HepG2 (cell line): Measurements from ENCODE around the gene GRIK3. TPM values are rescaled to one million over a fixed set of nuclear protein-coding genes. Genes with fewer than 3 reads are reported as not detected.

ENCODE experiments used
- ATAC-seq: fragments of 200-7000 bp; cut with Tn5 transposase; 3 replicates; pipeline ENCODE4 v1.9.1; 2020; ENCODE audit warnings: mild to moderate bottlenecking, moderate library complexity
- BruUV-seq: library from RNA; stranded (reverse); fragments of 400-500 nt; replicated peaks from 2 replicates; lab custom pipeline; 2021; lab: Mats Ljungman, UMichigan
- CTCF ChIA-PET: fragments of 300-600 bp; formaldehyde crosslinking; extraction: SDS; loops from one replicate; lab custom pipeline; 2021; ENCODE audit warnings: low total read pairs, inconsistent platforms, low intra/inter-chr PET ratio; lab: Yijun Ruan, JAX
- POLR2A ChIA-PET: fragments of 350-600 bp; sonication (Branson Sonifier 250); formaldehyde crosslinking; loops from one replicate; lab custom pipeline; 2020; ENCODE audit warnings: antibody characterized with exemption, inconsistent platforms; lab: Yijun Ruan, JAX
- DNase-seq: peaks from one replicate; pipeline ENCODE4 v3.0.0-alpha.2; 2015; ENCODE audit warnings: low spot score
- FAIRE-seq: peaks from 3 replicates; lab custom pipeline; 2011; peaks lifted over from hg19 to GRCh38; lab: Jason Lieb, UNC
- H2AFZ ChIP-seq: one replicate; pipeline ENCODE4 v1.6.1; 2011; ENCODE audit warnings: low read length, inconsistent platforms
- H3K27ac ChIP-seq: fragments of 300-600 bp; 3 replicates; pipeline ENCODE4 v1.8.0; 2011; ENCODE audit warnings: mixed run types, mild to moderate bottlenecking, mixed read lengths, low read length, inconsistent platforms; ENCODE audit not compliant: insufficient read depth; ENCODE audit errors: extremely low read length
- H3K27me3 ChIP-seq, 2 experiments: fragments of 200-600 bp in 1 of 2; 2 replicates in 1 of 2; 3 replicates in 1 of 2; pipeline versions ENCODE4 v1.6.0 to v1.8.0; 2011; ENCODE audit warnings: low read length in 2 of 2, mild to moderate bottlenecking in 2 of 2, moderate library complexity in 2 of 2, inconsistent platforms in 1 of 2; ENCODE audit not compliant: insufficient read depth in 2 of 2, control insufficient read depth in 1 of 2
- H3K36me3 ChIP-seq, 2 experiments: fragments of 200-600 bp in 1 of 2; replicated peaks in 1 of 2; 2 replicates in 1 of 2; 3 replicates in 1 of 2; pipeline versions ENCODE4 v1.5.1 to v1.8.0; 2011; ENCODE audit warnings: low read length in 2 of 2, inconsistent platforms in 1 of 2; ENCODE audit not compliant: insufficient read depth in 2 of 2, control insufficient read depth in 1 of 2
- H3K4me1 ChIP-seq: 2 replicates; pipeline ENCODE4 v1.5.1; 2012; ENCODE audit warnings: low read length, inconsistent platforms; ENCODE audit not compliant: insufficient read depth
- H3K4me2 ChIP-seq: 2 replicates; pipeline ENCODE4 v1.6.0; 2011; ENCODE audit warnings: low read depth, low read length, inconsistent platforms
- H3K4me3 ChIP-seq, 3 experiments: fragments of 200-600 bp in 1 of 3; sonication (generic), shearing (Covaris generic) in 1 of 3; replicated peaks in 1 of 3; 2 replicates each; pipeline ENCODE4 v1.5.1; 2011 to 2016; ENCODE audit warnings: low read length in 3 of 3, inconsistent platforms in 2 of 3, low read depth in 2 of 3, mild to moderate bottlenecking in 2 of 3, control low read depth in 1 of 3, mixed read lengths in 1 of 3; ENCODE audit not compliant: insufficient read depth in 1 of 3
- H3K79me2 ChIP-seq: one replicate; pipeline ENCODE4 v1.6.1; 2011; ENCODE audit warnings: low read length, inconsistent platforms; ENCODE audit not compliant: insufficient read depth
- H3K9ac ChIP-seq: 2 replicates; pipeline ENCODE4 v1.6.0; 2011; ENCODE audit warnings: mild to moderate bottlenecking, low read depth, low read length, inconsistent platforms; ENCODE audit not compliant: insufficient read depth
- H3K9me3 ChIP-seq: 2 replicates; pipeline ENCODE4 v1.5.1; 2012; ENCODE audit warnings: mild to moderate bottlenecking, low read length
- H4K20me1 ChIP-seq: 2 replicates; pipeline ENCODE4 v1.6.0; 2011; ENCODE audit warnings: inconsistent platforms, mild to moderate bottlenecking, low read length, moderate library complexity; ENCODE audit not compliant: insufficient read depth
- MAF1 ChIP-seq: sonication (generic); formaldehyde crosslinking; IDR thresholded peaks from 2 replicates; pipeline ENCODE4 v1.5.0; 2020; ENCODE audit warnings: missing genetic modification reagents, borderline replicate concordance
- THAP9 ChIP-seq: sonication (generic); formaldehyde crosslinking; IDR thresholded peaks from 2 replicates; pipeline ENCODE4; 2020; ENCODE audit warnings: missing genetic modification reagents, mild to moderate bottlenecking, borderline replicate concordance
- ZFP1 ChIP-seq: IDR thresholded peaks from 2 replicates; pipeline ENCODE4 v1.6.1; 2016
- ZNF160 ChIP-seq: sonication (generic); formaldehyde crosslinking; IDR thresholded peaks from 2 replicates; pipeline ENCODE4 v1.8.0; 2022; ENCODE audit warnings: mild to moderate bottlenecking, inconsistent platforms, missing genetic modification reagents
- ZNF362 ChIP-seq: sonication (generic); formaldehyde crosslinking; IDR thresholded peaks from 2 replicates; pipeline ENCODE4 v1.4.0; 2020; ENCODE audit warnings: missing genetic modification reagents, mild to moderate bottlenecking, borderline replicate concordance
- ZNF616 ChIP-seq: sonication (generic); formaldehyde crosslinking; IDR thresholded peaks from 2 replicates; pipeline ENCODE4 v1.5.0; 2020; ENCODE audit warnings: low read depth, mild to moderate bottlenecking, missing genetic modification reagents
- WGBS: methylation state at CpG from one replicate; pipeline ENCODE4 v1.1.6; 2017; ENCODE audit warnings: low lambda C conversion rate; 5-methylcytosine and 5-hydroxymethylcytosine counted together
- in situ Hi-C: cut with HindIII; loops from 2 replicates; pipeline ENCODE4 v1.10.0; 2017; ENCODE audit warnings: low pct_unique_long_range_greater_than_20kb; ENCODE audit not compliant: extremely low pct_ligation_motif_present
- intact Hi-C: fragments of 100-400 bp; cut with micrococcal nuclease; formaldehyde crosslinking; loops from one replicate; pipeline ENCODE4 v1.10.0; 2022; ENCODE audit not compliant: unreplicated experiment
- polyA plus RNA-seq, 8 experiments: library from polyadenylated mRNA; depleted of rRNA in 3 of 8; stranded (reverse) in 7 of 8; unstranded in 1 of 8; fragments of >200 nt; fragmentation: Illumina TruSeq in 4 of 8; extraction: Trizol in 4 of 8; gene quantifications; 2 replicates each; pipeline versions ENCODE4 v1.2.1 to v1.2.3, GENCODE V29; 2011 to 2016; ENCODE audit warnings: low read depth in 4 of 8, missing spikeins in 1 of 8, mixed read lengths in 1 of 8; ENCODE audit not compliant: insufficient read depth in 1 of 8
- total RNA-seq, 5 experiments: library from RNA; depleted of rRNA; stranded (reverse); fragments of >200 nt; fragmentation: Illumina TruSeq; extraction: Trizol; gene quantifications; 2 replicates each; pipeline ENCODE4 v1.2.3, GENCODE V29; 2016; ENCODE audit warnings: low read depth in 1 of 5
- TF ChIP-seq, protein P1 (sequence below): sonication (generic); formaldehyde crosslinking; IDR thresholded peaks from 2 replicates; pipeline ENCODE4 v1.9.0; 2022; ENCODE audit warnings: low read depth, missing genetic modification reagents
- TF ChIP-seq, protein P2 (sequence below): IDR thresholded peaks from 2 replicates; pipeline ENCODE4 v1.6.1; 2018; ENCODE audit warnings: missing genetic modification reagents, mild to moderate bottlenecking, missing compliant biosample characterization

The GRIK3 gene
- total and polyA plus RNA-seq, 2 of the 13 experiments (the other 11 are each of a cell fraction or from before 2014, with no cell fraction given): not detected

DNA sequence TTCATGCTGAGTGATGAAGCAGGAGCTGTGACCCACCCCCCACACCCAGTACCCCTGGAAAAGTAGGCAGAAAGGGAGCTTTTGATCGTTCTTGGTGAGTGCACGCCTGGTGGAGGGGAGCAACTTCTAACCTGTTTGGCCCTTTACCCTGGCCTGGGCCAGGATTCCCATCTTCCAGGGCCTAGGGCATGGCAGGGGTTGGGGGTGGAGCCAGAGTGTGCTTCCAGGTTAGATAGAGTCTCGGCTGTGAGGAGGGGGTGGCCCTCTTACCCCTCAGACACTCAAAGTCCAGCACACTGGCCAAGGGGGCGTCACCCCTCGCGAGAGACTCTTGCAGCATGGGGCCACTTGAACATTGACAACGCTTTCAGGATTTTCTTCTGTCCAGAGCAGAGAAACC is 236.6 kb downstream of the GRIK3 start (continued):
- TF ChIP-seq, protein P1, sequence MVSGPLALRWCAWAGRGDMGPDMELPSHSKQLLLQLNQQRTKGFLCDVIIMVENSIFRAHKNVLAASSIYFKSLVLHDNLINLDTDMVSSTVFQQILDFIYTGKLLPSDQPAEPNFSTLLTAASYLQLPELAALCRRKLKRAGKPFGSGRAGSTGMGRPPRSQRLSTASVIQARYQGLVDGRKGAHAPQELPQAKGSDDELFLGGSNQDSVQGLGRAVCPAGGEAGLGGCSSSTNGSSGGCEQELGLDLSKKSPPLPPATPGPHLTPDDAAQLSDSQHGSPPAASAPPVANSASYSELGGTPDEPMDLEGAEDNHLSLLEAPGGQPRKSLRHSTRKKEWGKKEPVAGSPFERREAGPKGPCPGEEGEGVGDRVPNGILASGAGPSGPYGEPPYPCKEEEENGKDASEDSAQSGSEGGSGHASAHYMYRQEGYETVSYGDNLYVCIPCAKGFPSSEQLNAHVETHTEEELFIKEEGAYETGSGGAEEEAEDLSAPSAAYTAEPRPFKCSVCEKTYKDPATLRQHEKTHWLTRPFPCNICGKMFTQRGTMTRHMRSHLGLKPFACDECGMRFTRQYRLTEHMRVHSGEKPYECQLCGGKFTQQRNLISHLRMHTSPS (CRISPR knock-in tag): no peak

- no peaks in the 10 kb centered on the region for H3K79me2 ChIP-seq
- DNase-seq: no peak
- H3K4me2 ChIP-seq: no peak overlapping the region
- 7% methylated on average over 5 of the region's 5 CpGs for WGBS
- no peak for ATAC-seq
- H3K27me3 ChIP-seq: peaks cover 4 to 7% of the 10 kb centered on the region in 2 experiments; a peak in 2 of 5 replicates
- no peaks in the 10 kb centered on the region for H3K36me3 ChIP-seq
- ChIA-PET CTCF (no interaction called here), POLR2A (no interaction called here)
- no peak overlapping the region for H3K4me3 ChIP-seq
- intact Hi-C loops (no loop called here), in situ Hi-C loops (no loop called here)
- no TSS peak for BruUV-seq
- H3K9me3 ChIP-seq: no peaks in the 10 kb centered on the region
- H3K9ac ChIP-seq: no peak overlapping the region
- TF ChIP-seq MAF1 (CRISPR knock-in tag): no peak
- TF ChIP-seq ZFP1 (CRISPR knock-in tag): no peak
- TF ChIP-seq, protein P2, sequence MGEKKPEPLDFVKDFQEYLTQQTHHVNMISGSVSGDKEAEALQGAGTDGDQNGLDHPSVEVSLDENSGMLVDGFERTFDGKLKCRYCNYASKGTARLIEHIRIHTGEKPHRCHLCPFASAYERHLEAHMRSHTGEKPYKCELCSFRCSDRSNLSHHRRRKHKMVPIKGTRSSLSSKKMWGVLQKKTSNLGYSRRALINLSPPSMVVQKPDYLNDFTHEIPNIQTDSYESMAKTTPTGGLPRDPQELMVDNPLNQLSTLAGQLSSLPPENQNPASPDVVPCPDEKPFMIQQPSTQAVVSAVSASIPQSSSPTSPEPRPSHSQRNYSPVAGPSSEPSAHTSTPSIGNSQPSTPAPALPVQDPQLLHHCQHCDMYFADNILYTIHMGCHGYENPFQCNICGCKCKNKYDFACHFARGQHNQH (CRISPR knock-in tag): no peak
- no peak for TF ChIP-seq ZNF362 (CRISPR knock-in tag)
- no peak for TF ChIP-seq ZNF616 (CRISPR knock-in tag)
- no peak for TF ChIP-seq ZNF160 (CRISPR knock-in tag)
- TF ChIP-seq THAP9 (CRISPR knock-in tag): no peak
- H2AFZ ChIP-seq: no peak overlapping the region
- no peak for FAIRE-seq
- no peaks in the 10 kb centered on the region for H3K4me1 ChIP-seq
- no peak overlapping the region for H3K27ac ChIP-seq
- no peaks in the 10 kb centered on the region for H4K20me1 ChIP-seq
These were observed 237.6 kb downstream of the GRIK3 start for GRCh38 chr1:36796733-36797132.
